T1000 (cell line): Measurements from ENCODE around the gene KCNG3.

ENCODE experiments used
- DNase-seq: peaks from one replicate; lab custom pipeline; 2025; ENCODE audit warnings: mixed read lengths; lab: John Stamatoyannopoulos, UW

The KCNG3 gene, protein sequence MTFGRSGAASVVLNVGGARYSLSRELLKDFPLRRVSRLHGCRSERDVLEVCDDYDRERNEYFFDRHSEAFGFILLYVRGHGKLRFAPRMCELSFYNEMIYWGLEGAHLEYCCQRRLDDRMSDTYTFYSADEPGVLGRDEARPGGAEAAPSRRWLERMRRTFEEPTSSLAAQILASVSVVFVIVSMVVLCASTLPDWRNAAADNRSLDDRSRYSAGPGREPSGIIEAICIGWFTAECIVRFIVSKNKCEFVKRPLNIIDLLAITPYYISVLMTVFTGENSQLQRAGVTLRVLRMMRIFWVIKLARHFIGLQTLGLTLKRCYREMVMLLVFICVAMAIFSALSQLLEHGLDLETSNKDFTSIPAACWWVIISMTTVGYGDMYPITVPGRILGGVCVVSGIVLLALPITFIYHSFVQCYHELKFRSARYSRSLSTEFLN

DNA sequence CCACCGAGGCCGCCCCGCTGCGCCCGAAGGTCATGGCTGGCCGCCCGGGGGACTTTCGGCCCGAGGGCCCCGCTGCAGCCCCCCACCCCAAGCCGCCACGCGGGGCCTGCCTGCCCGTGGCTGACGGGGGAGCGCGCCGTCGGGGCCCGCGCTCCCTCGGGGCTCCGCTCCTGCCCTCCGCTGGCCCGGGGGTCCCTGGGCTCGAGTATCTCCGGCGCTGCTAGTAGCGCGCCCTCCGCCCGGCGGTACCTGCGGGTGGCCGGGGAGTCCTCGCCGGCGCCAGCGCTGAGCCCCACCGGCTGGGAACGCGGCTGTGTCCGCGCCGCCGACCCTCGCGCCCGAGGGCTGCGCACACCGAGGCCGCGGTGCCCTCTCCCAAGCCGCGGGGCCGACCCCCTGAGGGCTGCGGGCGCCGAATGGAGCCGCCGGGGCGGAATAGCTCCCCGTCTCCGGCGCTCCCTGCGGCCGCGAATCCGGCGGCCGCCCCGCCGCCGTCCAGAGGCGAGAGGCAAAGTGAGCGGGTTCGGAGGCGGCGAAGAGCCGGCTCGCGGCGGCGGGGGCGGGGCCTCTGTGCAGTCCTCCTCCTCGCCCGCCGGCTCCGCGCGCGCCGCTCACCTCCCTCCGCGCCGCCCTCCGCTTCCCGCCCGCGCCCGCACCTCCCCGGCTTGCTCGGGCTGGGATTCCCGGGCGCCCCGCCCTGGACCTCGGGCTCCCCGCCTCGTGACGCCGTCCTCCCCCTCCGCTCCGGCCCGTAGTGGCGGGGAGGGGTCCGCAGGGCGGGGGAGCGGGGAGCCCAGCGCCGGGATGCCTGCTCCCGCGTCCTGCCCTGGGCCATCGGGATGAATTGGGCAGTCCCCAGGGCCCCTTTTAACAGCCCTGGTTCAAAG is at the start of gene KCNG3:
TSS of gene KCNG3 (minus strand) at position 515 of the 887 bp plus-strand sequence. CDS start at position 34, 481 bp downstream.
- peak; percentile 38 for DNase-seq

DNA sequence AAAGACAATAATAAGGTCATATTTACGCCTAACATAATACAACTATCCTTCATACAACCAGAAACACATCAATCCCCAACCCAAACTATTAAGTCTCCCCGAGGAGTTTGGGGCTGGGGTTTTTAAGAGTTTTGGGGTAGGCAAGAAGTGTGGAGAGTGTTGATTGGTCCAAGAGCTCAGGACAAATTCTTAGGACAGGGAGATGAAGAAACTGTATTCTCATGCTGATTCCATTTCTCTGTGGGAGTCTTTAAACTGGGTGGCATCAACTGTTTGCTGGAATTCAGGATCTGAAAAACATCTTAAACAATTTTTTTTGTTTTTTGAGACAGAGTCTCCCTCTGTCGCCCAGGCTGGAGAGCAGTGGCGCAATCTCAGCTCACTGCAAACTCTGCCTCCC is 49.1 kb upstream of the KCNG3 start:
- no peak for DNase-seq

DNA sequence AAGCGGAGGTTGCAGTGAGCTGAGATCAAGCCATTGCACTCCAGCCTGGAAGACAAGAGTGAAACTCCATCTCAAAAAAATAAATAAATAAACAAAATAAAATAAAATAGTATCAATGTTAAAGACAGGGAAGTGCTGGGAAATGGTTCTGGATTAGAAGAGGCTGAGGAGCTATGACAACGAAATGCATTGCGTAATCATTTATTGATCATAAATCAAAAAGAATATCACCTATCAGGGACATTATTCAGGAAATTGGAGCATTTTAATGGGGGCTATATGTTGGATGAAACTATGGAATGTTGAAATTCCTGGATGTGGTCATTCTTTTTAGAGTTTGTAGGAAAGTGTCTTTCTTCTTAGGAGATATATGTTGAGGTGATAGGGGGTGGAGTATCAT is 43.7 kb upstream of the KCNG3 start:
- DNase-seq = no peak

DNA sequence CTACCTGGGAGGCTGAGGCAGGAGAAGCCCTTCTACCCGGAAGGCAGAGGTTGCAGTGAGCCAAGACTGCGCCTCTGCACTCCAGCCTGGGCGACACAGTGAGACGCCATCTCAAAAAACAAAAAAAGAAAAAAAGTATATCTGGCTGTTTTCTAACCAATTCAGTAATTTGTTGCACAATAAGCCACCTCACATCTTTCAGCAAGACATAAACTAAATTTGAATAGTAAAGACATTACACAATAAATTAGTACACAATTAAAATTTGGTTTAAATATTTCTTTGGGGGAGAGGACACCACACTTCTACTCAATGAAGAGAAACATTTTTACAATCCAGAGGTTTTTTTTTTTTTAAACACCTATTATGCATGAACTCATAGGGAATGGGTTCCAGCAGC is 38.6 kb upstream of the KCNG3 start:
- no peak for DNase-seq

DNA sequence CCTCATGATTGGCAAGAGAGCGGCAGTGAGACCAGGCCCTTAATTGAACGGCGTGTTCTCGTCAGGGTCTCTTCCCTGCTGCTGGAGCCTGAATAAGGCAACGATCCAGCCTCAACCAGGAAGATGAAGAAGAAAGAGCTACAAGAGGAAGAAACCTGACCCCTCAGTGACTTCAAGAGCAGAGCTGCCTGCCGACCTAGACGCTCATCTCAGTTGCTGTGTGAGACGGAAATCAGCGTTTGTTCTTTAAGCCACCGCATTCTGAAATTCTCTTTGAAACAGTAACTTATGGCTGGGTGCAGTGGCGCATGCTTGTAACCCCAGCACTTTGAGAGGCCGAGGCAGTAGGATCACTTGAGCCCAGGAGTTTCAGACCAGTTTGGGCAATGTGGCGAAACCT is 29.6 kb upstream of the KCNG3 start:
- DNase-seq = no peak

DNA sequence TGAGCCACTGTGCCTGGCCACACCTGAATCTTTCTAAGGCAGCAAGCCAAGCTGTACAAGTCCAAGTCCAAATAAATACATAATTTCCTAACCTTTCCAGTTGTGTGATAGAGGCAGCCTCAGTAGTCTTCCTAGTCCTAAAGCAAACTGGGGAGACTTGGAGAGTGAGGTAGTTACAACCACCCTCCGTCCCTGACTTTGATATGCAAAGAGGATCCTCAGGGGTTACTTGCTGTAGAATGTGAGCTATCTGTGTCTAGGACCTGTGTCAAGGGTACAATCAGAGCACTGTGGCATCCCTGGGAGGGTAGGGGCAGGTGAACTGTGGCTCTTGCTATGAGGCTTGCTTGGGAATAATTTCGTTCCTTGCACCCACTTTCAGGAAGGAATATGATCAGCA is 28.3 kb upstream of the KCNG3 start:
- DNase-seq = no peak

DNA sequence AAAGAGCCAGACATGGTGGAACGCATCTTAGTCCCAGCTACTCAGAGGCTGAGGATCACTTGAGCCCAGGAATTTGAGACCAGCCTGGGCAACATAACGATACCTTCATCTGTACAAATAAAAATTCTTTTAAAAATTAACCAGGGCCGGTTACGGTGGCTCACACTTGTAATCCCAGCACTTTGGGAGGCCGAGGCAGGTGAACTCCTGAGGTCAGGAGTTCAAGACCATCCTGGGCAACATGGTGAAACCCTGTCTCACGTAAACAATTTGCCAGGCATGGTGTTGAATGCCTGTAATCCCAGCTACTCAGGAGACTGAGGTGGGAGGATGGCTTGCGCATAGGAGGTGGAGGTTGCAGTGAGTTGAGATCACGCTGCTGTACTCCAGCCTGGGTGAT is 25.8 kb upstream of the KCNG3 start:
- no peak for DNase-seq

DNA sequence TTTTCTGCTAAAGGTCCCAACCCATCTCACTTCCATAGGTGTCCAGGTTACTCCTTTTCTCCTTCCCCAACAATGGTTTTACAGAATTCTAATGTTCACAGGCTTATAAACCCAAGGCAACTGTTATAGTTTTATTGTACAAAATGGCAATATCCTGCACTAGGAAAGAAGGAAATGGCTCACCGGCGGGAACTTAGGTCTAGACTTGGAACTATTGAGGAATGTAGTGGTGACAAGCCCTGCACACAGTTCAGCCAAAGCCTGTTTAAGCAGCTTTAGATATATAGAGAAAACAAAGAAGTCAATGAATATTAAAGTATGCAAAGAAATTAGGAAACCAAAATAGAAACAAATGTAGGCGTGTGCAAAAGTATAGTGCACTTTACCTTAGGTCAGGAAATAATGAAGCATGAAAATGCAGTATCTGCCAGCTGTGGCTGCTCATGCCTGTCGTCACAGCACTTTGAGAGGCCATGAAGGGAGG is 22.7 kb upstream of the KCNG3 start:
- no peak for DNase-seq

DNA sequence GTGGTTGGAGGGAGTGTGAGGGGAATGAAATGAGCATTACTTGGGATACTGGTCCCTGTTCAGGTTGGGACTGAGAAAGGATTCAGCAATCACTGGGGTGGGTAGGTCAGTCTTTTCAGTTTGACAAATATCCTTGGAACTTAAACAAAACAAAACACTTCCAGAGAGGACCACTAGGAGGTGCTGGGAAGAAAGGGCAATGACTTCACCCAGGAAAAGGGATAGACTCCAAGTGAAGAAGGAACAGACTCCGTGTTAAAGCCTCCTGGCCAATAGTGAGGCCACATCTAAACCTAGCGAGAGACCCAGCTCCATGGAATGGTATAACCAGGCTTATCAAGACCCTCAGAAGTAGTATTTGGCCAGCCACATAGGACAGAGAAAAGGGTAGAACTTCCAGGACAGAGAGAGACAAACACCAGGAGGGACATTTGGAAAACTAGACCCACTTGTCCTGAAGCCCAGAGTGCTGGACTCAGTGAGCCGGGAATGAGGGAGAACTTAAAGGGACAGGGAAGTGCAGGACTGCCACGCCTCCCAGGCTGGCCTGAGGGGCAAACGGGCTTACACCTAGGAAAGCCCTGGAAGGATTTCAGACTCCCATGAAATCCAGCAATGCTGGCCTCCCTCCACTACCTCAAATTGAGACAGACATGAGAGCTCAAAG is 19.6 kb upstream of the KCNG3 start:
- DNase-seq = no peak

DNA sequence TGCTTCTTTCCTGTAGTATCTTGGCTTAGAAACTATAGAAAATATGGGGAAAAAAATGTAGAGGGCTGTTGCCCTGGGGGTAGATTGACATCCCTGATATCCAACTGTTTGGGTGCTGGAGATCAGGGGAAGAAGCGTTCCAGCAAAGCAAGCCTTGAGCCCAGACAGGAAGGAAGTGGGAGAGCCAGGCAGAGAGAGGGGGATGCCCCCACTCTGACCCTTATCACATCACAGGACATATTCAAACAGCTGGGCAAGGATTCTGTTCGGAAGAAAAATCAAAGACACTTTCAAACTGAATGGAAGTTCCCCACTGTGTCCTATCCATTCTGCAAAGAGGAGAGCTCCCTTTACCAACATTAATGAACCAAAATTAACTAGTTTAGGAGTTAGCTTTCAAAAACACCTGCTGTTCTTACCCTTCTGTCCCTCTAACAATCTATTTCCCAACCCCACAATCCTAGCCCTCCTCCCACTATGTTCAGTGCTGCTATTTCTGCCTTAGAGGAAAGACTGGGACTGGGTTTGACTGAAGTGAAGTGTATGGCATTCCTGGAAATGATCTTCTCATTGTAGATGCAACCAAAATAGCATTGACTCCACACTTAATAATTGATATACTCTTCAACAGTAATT is 16.9 kb upstream of the KCNG3 start:
- no peak for DNase-seq

DNA sequence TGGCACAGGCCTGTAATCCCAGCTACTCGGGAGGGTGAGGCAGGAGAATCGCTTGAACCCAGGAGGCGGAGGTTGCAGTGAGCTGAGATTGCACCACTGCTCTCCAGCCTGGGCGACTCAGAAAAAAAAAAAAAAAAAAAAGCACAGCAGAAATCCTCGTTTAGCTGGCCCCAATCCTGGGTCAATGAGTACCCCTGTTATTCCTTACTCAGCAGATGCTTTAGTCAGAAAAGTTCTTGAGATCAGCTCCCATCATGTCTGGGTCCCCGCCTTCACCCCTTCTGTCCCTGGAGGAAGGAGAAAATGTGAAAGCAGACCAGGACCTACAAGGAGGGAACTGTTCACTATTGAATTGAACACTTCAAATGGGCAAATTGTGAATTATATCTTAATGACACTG is 16.4 kb upstream of the KCNG3 start:
- DNase-seq = no peak

DNA sequence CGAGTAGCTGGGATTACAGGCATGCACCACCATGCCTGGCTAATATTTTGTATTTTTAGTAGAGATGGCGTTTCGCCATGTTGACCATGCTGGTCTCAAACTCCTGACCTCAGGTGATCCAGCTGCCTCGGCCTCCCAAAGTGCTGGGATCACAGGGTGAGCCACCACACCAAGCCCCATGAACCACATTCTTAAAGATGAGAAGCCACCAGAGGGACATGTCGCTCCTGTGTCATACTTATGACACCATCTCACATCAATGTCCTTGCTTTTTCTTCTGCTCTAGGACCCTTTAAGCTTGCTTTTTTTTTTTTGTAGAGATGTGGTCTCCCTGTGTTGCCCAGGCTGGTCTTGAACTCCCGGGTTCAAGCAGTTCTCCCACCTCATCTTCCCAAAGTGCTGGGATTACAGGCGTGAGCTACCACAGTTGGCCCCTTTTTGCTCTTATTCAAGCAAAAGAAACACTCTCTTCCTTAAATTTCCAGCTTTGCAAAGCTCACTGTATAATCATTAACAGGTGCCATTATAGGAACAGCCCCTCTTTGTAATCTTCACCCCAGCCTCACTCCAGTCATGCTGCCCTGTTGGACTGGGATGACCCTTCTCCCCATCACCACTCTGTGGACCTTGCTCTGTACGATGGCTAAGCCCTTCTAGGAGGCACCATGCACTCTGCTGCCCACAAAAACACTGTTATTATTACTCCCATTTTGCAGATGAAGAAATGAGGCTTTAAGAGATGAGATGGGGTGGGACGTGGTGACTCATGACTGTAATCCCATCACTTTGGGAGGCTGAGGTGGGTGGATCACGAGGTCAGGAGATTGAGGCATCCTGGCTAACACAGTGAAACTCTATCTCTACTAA is 10.8 kb upstream of the KCNG3 start:
- no peak for DNase-seq

DNA sequence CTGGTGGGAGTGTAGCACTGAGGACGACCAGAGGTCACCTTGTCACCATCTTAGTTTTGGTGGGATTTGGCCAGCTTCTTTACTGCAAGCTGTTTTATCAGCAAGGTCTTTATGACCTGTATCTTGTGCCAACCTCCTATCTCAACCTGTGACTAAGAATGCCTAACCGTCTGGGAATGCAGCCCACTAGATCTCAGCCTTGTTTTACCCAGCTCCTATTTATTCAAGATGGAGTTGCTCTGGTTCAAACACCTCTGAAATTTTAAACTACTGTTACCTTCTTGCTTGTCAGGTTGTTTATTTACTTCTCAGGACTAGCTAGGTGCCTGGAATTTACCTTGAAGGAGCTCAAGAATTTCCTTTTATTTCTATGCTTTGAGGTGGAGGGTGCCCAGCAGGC is 9.5 kb upstream of the KCNG3 start:
- no peak for DNase-seq

DNA sequence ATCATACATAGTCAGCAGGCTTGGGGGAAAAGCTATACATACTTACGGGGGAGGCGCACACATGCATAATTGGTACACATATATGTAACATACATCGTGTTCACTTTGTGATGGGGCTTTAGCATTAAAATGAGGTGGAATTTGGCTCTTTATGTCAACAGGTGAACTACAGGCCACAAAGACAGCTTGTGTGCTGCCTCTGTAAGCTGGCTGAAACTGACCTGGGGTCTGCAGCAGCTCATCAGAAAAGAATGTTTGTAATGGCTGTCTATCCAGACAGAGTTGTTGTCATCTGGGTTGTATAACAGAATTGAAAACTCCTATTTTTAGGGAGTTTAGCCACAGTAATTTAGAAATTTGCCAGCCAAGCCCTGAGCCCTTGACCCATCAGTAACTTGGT is 4.7 kb upstream of the KCNG3 start:
- DNase-seq = no peak

DNA sequence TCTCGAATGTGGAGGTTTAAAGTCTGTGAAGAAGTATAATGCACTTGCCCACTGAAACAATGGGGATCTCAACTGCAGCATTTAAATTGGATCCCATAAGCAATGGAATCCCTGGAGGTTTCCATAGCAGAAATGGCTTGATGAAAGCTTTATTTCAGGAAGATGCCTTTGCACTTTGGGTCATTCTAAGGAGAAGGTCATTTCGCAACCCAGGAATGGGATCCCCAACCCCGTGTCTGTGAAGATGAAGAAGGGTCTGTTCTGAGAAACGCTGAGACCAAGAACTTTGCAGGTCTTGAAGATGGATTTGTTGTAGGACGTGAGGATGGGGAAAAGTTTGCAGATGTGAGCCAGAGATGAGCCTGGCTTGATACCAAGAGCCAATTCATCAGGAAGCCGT is 1.8 kb upstream of the KCNG3 start:
- no peak for DNase-seq

DNA sequence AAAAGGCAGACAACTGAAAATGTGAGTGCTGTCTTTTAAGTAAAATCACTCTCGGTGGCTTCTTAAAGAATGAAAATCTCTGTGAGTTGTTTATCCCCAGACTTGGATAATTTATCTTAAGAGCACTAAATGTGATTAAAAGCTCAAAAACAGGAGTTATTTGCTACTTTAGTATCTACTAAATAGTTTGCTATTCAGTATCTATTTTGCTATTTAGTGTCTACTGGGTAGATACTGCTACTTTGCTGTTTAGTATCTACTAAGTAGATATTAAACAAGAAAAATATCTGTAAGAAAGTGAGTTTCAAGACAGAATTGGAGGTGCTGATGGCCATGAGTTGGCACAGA is 1.4 kb upstream of the KCNG3 start:
- DNase-seq = no peak

DNA sequence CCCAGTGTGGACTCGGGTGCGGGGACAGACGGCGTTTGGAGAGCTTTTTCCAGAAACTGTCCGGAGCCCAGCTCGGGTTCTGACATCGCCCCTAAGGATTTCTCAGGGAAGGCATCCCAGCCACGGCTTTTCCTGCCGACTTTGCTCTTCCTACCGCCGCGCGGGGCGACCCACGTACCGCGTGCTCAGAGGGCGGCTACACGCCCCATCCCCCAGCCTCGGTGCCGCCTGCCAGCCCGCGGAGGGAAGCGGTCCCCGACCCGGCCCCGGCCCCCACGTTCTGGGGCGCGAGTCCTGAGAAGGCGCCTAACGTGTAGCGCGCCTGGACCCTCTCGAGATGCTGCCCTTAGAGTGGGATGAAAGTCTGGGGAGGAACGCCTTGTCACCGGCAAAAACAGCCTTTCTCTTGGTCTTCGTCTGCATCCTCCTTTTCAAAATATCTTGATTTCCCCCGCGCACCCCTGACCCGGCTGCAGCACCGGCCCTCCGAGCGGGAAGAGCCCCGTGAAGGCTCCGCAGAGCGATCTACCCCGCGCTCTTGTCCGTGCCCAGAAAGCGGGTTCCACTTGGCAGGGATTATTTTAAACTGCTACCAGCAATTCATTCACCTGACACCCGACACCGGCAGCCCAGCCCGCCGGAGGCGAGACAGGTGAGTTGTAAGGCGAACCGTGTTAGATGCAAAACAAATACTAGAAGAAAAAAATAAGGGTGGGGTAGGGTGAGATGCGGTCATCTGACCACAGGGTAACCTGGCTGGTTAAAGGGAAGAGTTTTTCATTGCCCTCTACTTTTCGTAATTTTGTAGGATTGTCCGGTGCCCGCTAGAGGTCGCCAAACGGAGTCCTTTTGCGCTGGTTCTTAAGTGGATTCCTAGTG is 812 bp upstream of the KCNG3 start:
- DNase-seq = peak; percentile 62

DNA sequence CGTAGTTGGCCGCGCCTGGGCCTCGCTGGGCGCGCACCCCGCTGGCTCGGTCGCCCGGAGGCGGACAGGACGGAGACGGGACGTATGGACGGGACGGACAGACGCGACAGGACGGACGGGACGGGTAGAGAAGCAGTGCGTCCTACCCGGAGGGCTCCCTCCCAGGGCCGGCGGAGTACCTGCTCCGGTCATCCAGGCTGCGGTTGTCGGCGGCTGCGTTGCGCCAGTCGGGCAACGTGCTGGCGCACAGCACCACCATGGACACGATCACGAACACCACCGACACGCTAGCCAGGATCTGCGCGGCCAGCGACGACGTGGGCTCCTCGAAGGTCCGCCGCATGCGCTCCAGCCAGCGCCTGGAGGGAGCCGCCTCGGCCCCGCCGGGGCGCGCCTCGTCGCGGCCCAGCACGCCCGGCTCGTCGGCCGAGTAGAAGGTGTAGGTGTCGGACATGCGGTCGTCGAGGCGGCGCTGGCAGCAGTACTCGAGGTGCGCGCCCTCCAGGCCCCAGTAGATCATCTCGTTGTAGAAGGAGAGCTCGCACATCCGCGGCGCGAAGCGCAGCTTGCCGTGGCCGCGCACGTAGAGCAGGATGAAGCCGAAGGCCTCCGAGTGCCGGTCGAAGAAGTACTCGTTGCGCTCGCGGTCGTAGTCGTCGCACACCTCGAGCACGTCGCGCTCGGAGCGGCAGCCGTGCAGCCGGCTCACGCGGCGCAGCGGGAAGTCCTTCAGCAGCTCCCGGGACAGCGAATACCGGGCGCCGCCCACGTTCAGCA is 903 bp downstream of the KCNG3 start:
- DNase-seq = no peak

DNA sequence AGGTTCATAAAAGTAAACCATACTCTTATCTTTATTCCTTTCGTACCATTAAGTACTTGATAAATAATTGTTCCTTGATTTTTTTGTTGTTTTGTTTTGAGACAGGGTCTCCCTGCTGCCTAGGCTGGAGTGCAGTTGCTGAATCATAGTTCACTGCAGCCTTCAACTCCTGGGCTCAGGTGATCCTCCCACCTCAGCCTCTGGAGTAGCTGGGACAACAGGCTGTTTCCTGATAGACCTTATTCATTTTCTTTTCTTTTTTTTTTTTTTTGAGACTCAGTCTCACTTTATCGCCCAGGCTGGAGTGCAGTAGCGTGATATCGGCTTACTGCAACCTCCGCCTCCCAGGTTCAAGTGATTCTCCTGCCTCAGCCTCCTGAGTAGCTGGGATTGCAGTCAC is 5.5 kb downstream of the KCNG3 start:
- no peak for DNase-seq
